CD14-positive monocyte (primary cell): Measurements from ENCODE around the gene CAPN14. TPM values are rescaled to one million over a fixed set of nuclear protein-coding genes. Genes with fewer than 3 reads are reported as not detected.
A peak's percentile ranks its signal among the peaks of the same experiment; 100 is the strongest.

Source experiments
- DNase-seq, 3 donors: peaks; one replicate each; pipeline ENCODE4 v3.0.0-alpha.2; 2011 to 2022
- H2AFZ ChIP-seq: 2 replicates; pipeline ENCODE4 v1.6.0; 2012; ENCODE audit warnings: mild to moderate bottlenecking, low read depth, low read length, inconsistent platforms; ENCODE audit not compliant: insufficient read depth, poor library complexity, severe bottlenecking
- H3K27ac ChIP-seq, 2 donors: 1 replicate in 1 of 2; 2 replicates in 1 of 2; pipeline ENCODE4 v1.5.1; 2012 to 2013; ENCODE audit warnings: low read length in 2 of 2, control low read depth in 1 of 2, inconsistent platforms in 1 of 2, low read depth in 1 of 2, mild to moderate bottlenecking in 1 of 2
- H3K27me3 ChIP-seq, 2 donors: one replicate each; pipeline versions ENCODE4 v1.6.0 to v1.6.1; 2011 to 2013; ENCODE audit warnings: low read length in 2 of 2; ENCODE audit not compliant: control insufficient read depth in 2 of 2, insufficient read depth in 2 of 2
- H3K36me3 ChIP-seq, 2 donors: replicated peaks in 1 of 2; 1 replicate in 1 of 2; 2 replicates in 1 of 2; pipeline versions ENCODE4 v1.5.1 to v1.6.1; 2012 to 2013; ENCODE audit warnings: low read length in 2 of 2, control low read depth in 1 of 2, inconsistent platforms in 1 of 2, mild to moderate bottlenecking in 1 of 2; ENCODE audit not compliant: insufficient read depth in 2 of 2, control insufficient read depth in 1 of 2
- H3K4me1 ChIP-seq, 2 donors: 1 replicate in 1 of 2; 2 replicates in 1 of 2; pipeline versions ENCODE4 v1.5.1 to v1.6.1; 2012 to 2013; ENCODE audit warnings: low read length in 2 of 2, control low read depth in 1 of 2, inconsistent platforms in 1 of 2, mild to moderate bottlenecking in 1 of 2, moderate library complexity in 1 of 2; ENCODE audit not compliant: insufficient read depth in 2 of 2, control insufficient read depth in 1 of 2
- H3K4me2 ChIP-seq: replicated peaks from 2 replicates; pipeline ENCODE3; 2012; ENCODE audit warnings: low read length, moderate library complexity, mild to moderate bottlenecking; ENCODE audit not compliant: poor library complexity, severe bottlenecking; ENCODE audit errors: extremely low read depth
- H3K4me3 ChIP-seq, 3 experiments: fragments of 200-600 bp in 1 of 3; sonication (generic) in 1 of 3; replicated peaks in 1 of 3; 1 replicate in 2 of 3; 2 replicates in 1 of 3; pipeline ENCODE4 v1.5.1; 2011 to 2013; ENCODE audit warnings: low read length in 3 of 3, mild to moderate bottlenecking in 3 of 3, control low read depth in 2 of 3, low read depth in 2 of 3, inconsistent platforms in 1 of 3, moderate library complexity in 1 of 3
- H3K79me2 ChIP-seq: 2 replicates; pipeline ENCODE4 v1.6.0; 2012; ENCODE audit warnings: mild to moderate bottlenecking, control low read depth, inconsistent platforms, low read length, moderate library complexity; ENCODE audit not compliant: insufficient read depth
- H3K9ac ChIP-seq: 2 replicates; pipeline ENCODE4 v1.6.0; 2017; ENCODE audit warnings: low read length, mild to moderate bottlenecking; ENCODE audit not compliant: insufficient read depth, poor library complexity, severe bottlenecking
- H3K9me3 ChIP-seq, 2 donors: replicated peaks in 1 of 2; 1 replicate in 1 of 2; 2 replicates in 1 of 2; pipeline versions ENCODE4 v1.5.1 to v1.6.1; 2012 to 2013; ENCODE audit warnings: low read length in 2 of 2, control low read depth in 1 of 2; ENCODE audit not compliant: control insufficient read depth in 1 of 2, insufficient read depth in 1 of 2
- H4K20me1 ChIP-seq: 2 replicates; pipeline ENCODE4 v1.6.0; 2012; ENCODE audit warnings: mild to moderate bottlenecking, low read length, control low read depth, moderate library complexity; ENCODE audit not compliant: insufficient read depth
- H3K27ac Mint-ChIP-seq, 7 donors: one replicate each; pipeline ENCODE4 v1.8.0; 2020; ENCODE audit warnings: mild to moderate bottlenecking in 7 of 7, mixed read lengths in 7 of 7, moderate library complexity in 6 of 7, inconsistent platforms in 2 of 7
- H3K27me3 Mint-ChIP-seq, 3 donors: one replicate each; pipeline ENCODE4 v1.8.0; 2021 to 2022; ENCODE audit warnings: low read depth in 3 of 3, mild to moderate bottlenecking in 3 of 3, mixed read lengths in 3 of 3, moderate library complexity in 3 of 3, inconsistent platforms in 1 of 3
- H3K36me3 Mint-ChIP-seq, 2 donors: one replicate each; pipeline ENCODE4 v1.8.0; 2020; ENCODE audit warnings: mixed read lengths in 2 of 2, inconsistent platforms in 1 of 2, mild to moderate bottlenecking in 1 of 2
- H3K4me1 Mint-ChIP-seq: one replicate; pipeline ENCODE4 v1.8.0; 2020; ENCODE audit warnings: mild to moderate bottlenecking, mixed read lengths
- H3K4me3 Mint-ChIP-seq, 2 donors: one replicate each; pipeline ENCODE4 v1.8.0; 2020; ENCODE audit warnings: mild to moderate bottlenecking in 2 of 2, mixed read lengths in 2 of 2, moderate library complexity in 1 of 2
- H3K9me3 Mint-ChIP-seq, 7 donors: one replicate each; pipeline ENCODE4 v1.8.0; 2020 to 2022; ENCODE audit warnings: mixed read lengths in 7 of 7, mild to moderate bottlenecking in 6 of 7, moderate library complexity in 6 of 7, inconsistent platforms in 2 of 7
- WGBS: methylation state at CpG from one replicate; pipeline ENCODE4 v1.1.5; 2013; ENCODE audit warnings: missing lambda C conversion rate; ENCODE audit not compliant: insufficient coverage; 5-methylcytosine and 5-hydroxymethylcytosine counted together
- intact Hi-C, 2 donors: fragments of 100-400 bp; cut with micrococcal nuclease; formaldehyde crosslinking; loops; one replicate each; pipeline versions ENCODE4 v1.15.0 to v1.15.1; 2023
- polyA plus RNA-seq, 3 donors: library from polyadenylated mRNA; depleted of rRNA in 1 of 3; unstranded in 2 of 3; stranded (reverse) in 1 of 3; fragments of 300-500 nt in 2 of 3; fragments of >200 nt in 1 of 3; fragmentation: Illumina TruSeq in 2 of 3; gene quantifications; 1 replicate in 2 of 3; 2 replicates in 1 of 3; pipeline ENCODE4 v1.2.3, GENCODE V29; 2012 to 2021
- TF ChIP-seq, protein P1 (sequence below): fragments of 200-600 bp; IDR thresholded peaks from one replicate; pipeline ENCODE4 v1.8.0; 2022; ENCODE audit warnings: antibody characterized with exemption, mild to moderate bottlenecking

Gene CAPN14
- polyA plus RNA-seq, 3 donors, result not detected

GRCh38 chr2:31246184-31246852 lies 29.0 kb upstream of the CAPN14 start:
- H4K20me1 ChIP-seq, result no peaks in the 10 kb centered on the region
- Mint-ChIP-seq H3K9me3 (no peaks in the 10 kb centered on the region), H3K4me1 (no peaks in the 10 kb centered on the region), H3K36me3 (no peaks in the 10 kb centered on the region), H3K27ac (no peak overlapping the region), H3K4me3 (no peak overlapping the region), H3K27me3 (peaks cover 0 to 7% (median 0%) of the 10 kb centered on the region in 3 donors)
- 100% methylated on average over 2 of the region's 3 CpGs for WGBS
- H3K27ac ChIP-seq, result no peak overlapping the region
- H3K79me2 ChIP-seq, result no peaks in the 10 kb centered on the region
- no peaks in the 10 kb centered on the region for H3K27me3 ChIP-seq
- H2AFZ ChIP-seq, result no peak overlapping the region
- TF ChIP-seq, protein P1, sequence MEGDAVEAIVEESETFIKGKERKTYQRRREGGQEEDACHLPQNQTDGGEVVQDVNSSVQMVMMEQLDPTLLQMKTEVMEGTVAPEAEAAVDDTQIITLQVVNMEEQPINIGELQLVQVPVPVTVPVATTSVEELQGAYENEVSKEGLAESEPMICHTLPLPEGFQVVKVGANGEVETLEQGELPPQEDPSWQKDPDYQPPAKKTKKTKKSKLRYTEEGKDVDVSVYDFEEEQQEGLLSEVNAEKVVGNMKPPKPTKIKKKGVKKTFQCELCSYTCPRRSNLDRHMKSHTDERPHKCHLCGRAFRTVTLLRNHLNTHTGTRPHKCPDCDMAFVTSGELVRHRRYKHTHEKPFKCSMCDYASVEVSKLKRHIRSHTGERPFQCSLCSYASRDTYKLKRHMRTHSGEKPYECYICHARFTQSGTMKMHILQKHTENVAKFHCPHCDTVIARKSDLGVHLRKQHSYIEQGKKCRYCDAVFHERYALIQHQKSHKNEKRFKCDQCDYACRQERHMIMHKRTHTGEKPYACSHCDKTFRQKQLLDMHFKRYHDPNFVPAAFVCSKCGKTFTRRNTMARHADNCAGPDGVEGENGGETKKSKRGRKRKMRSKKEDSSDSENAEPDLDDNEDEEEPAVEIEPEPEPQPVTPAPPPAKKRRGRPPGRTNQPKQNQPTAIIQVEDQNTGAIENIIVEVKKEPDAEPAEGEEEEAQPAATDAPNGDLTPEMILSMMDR, result no peak
- H3K9ac ChIP-seq, result no peak overlapping the region
- no peaks in the 10 kb centered on the region for H3K36me3 ChIP-seq
- intact Hi-C loops, result no loop called here
- H3K4me1 ChIP-seq, result no peaks in the 10 kb centered on the region
- H3K4me3 ChIP-seq, result no peak overlapping the region
- no peak overlapping the region for H3K4me2 ChIP-seq
- no peak for DNase-seq
- no peaks in the 10 kb centered on the region for H3K9me3 ChIP-seq

- H3K27me3 ChIP-seq, result no peaks in the 10 kb centered on the region
- no peaks in the 10 kb centered on the region for H3K79me2 ChIP-seq
- no peak for DNase-seq
- H3K4me1 ChIP-seq, result peaks cover 0 to 2% of the 10 kb centered on the region in 2 donors
- H3K9me3 ChIP-seq, result no peaks in the 10 kb centered on the region
- peaks cover 10% of the 10 kb centered on the region for H3K4me1 Mint-ChIP-seq
- H3K27ac Mint-ChIP-seq, result peak overlapping the region in 1 of 7 donors; percentile 20
- TF ChIP-seq, protein P1, result no peak
- no peaks in the 10 kb centered on the region for H4K20me1 ChIP-seq
- no peak overlapping the region for H3K4me3 Mint-ChIP-seq
- no peaks in the 10 kb centered on the region for H3K36me3 Mint-ChIP-seq
- no peaks in the 10 kb centered on the region for H3K9me3 Mint-ChIP-seq
- intact Hi-C loops, result no loop called here
- H2AFZ ChIP-seq, result no peak overlapping the region
- H3K27ac ChIP-seq, result no peak overlapping the region
- no peaks in the 10 kb centered on the region for H3K36me3 ChIP-seq
- peaks cover 0 to 3% (median 0%) of the 10 kb centered on the region in 3 donors for H3K27me3 Mint-ChIP-seq
- WGBS, result 97% methylated on average over 6 of the region's 10 CpGs
- H3K9ac ChIP-seq, result no peak overlapping the region
- no peak overlapping the region for H3K4me2 ChIP-seq
- H3K4me3 ChIP-seq, result no peak overlapping the region
Observed at GRCh38 chr2:31244101-31244500, 26.8 kb upstream of the CAPN14 start.
